ENCODE results near the gene UBL4A. TPM values are rescaled to one million over a fixed set of nuclear protein-coding genes. Genes with fewer than 3 reads are reported as not detected.

UBL4A gene
- total and polyA plus RNA-seq, 2 of the 13 experiments (the other 11 are each of a cell fraction or from before 2014, with no cell fraction given) = 16.8 to 25.5 TPM

- CTCF ChIA-PET (ENCODE audit: low intra/inter-chr PET ratio, low total read pairs) = no interaction called here
- Histone ChIP-seq H3K36me3 (replicated peaks in 1 of 2; ENCODE audit: control insufficient read depth in 1 of 2, insufficient read depth in 2 of 2, low read length in 2 of 2) (no peaks in the 10 kb centered on the region; a peak in 1 of 5 replicates), H3K9ac (ENCODE audit: insufficient read depth, low read depth, low read length) (no peak overlapping the region), H3K4me1 (ENCODE audit: insufficient read depth, low read length) (peaks cover 27% of the 10 kb centered on the region), H3K79me2 (ENCODE audit: insufficient read depth, low read length) (no peaks in the 10 kb centered on the region), H2AFZ (ENCODE audit: low read length) (no peak overlapping the region), H3K4me3 (replicated peaks in 1 of 3; ENCODE audit: insufficient read depth in 1 of 3, low read depth in 2 of 3, low read length in 3 of 3) (no peak overlapping the region), H3K27ac (ENCODE audit: extremely low read length, insufficient read depth, low read length) (no peak overlapping the region), H4K20me1 (ENCODE audit: insufficient read depth, low read length) (no peaks in the 10 kb centered on the region), H3K9me3 (ENCODE audit: low read length) (no peaks in the 10 kb centered on the region), H3K27me3 (ENCODE audit: control insufficient read depth in 1 of 2, insufficient read depth in 2 of 2, low read length in 2 of 2) (no peaks in the 10 kb centered on the region), H3K4me2 (ENCODE audit: low read depth, low read length) (no peak overlapping the region)
- no TSS peak for BruUV-seq (replicated peaks)
- WGBS (ENCODE audit: low lambda C conversion rate) = no CpG with 5 or more reads among the region's 20 CpGs
- TF ChIP-seq ZNF879 (CRISPR knock-in tag; IDR thresholded peaks at IDR 0.05) = no peak
- TF ChIP-seq GTF3A (CRISPR knock-in tag; conservative IDR thresholded peaks at IDR 0.05) = no peak
- TF ChIP-seq PLSCR1 (CRISPR knock-in tag; IDR thresholded peaks at IDR 0.05; ENCODE audit: borderline replicate concordance) = no peak
- TF ChIP-seq TFDP1 (CRISPR knock-in tag; IDR thresholded peaks at IDR 0.05; ENCODE audit: borderline replicate concordance) = no peak
- no peak for TF ChIP-seq MBNL3 (CRISPR knock-in tag; conservative IDR thresholded peaks at IDR 0.05)
- no peak for TF ChIP-seq HNRNPUL1 (IDR thresholded peaks at IDR 0.05; ENCODE audit: low read depth, low read length)
- TF ChIP-seq ZNF777 (CRISPR knock-in tag; IDR thresholded peaks at IDR 0.05) = no peak
- TF ChIP-seq ATAD3A (CRISPR knock-in tag; IDR thresholded peaks at IDR 0.05) = no peak
- TF ChIP-seq ZNF747 (CRISPR knock-in tag; IDR thresholded peaks at IDR 0.05; ENCODE audit: borderline replicate concordance) = no peak
- TF ChIP-seq EEA1 (CRISPR knock-in tag; IDR thresholded peaks at IDR 0.05; ENCODE audit: borderline replicate concordance) = no peak
- TF ChIP-seq, protein P1, sequence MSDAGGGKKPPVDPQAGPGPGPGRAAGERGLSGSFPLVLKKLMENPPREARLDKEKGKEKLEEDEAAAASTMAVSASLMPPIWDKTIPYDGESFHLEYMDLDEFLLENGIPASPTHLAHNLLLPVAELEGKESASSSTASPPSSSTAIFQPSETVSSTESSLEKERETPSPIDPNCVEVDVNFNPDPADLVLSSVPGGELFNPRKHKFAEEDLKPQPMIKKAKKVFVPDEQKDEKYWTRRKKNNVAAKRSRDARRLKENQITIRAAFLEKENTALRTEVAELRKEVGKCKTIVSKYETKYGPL (CRISPR knock-in tag; IDR thresholded peaks at IDR 0.05) = no peak
- TF ChIP-seq NKX3-1 (CRISPR knock-in tag; IDR thresholded peaks at IDR 0.05) = no peak
- TF ChIP-seq CHD2 (IDR thresholded peaks at IDR 0.05; ENCODE audit: low read depth, low read length) = no peak
- TF ChIP-seq ATF7-NPFF (CRISPR knock-in tag; IDR thresholded peaks at IDR 0.05; ENCODE audit: low read depth) = no peak
- TF ChIP-seq GPN1 (CRISPR knock-in tag; IDR thresholded peaks at IDR 0.05; ENCODE audit: borderline replicate concordance) = no peak
- TF ChIP-seq ZNF12 (CRISPR knock-in tag; IDR thresholded peaks at IDR 0.05) = no peak
- TF ChIP-seq JUN (CRISPR knock-in tag; IDR thresholded peaks at IDR 0.05) = no peak
- TF ChIP-seq HDAC6 (IDR thresholded peaks at IDR 0.05; ENCODE audit: low read depth, low read length) = no peak
- no peak for TF ChIP-seq ZNF501 (CRISPR knock-in tag; IDR thresholded peaks at IDR 0.05)
- TF ChIP-seq TBL1XR1 (IDR thresholded peaks at IDR 0.05; ENCODE audit: borderline replicate concordance, low read length, partially characterized antibody) = no peak
- intact Hi-C loops (cut with micrococcal nuclease; ENCODE audit: unreplicated experiment) (no loop called here), in situ Hi-C loops (cut with HindIII; ENCODE audit: extremely low pct_ligation_motif_present, low pct_unique_long_range_greater_than_20kb) (no loop called here)
- DNase-seq (ENCODE audit: low spot score) (no peak), ATAC-seq (no peak), FAIRE-seq (no peak)
- POLR2A ChIA-PET = interaction anchor here (2.7 to 3.2 kb wide), 4 partner anchors 28 to 90 kb away, joined by 13 to 31 read pairs (median 18); partner anchors contain the start of genes FAM3A and RPL10
Measured at GRCh38 chrX:154488336-154489075, 2.1 kb upstream of the UBL4A start.
